Pancreas (tissue), 10 donors: ENCODE data around the gene PFDN4. TPM values are rescaled to one million over a fixed set of nuclear protein-coding genes. Genes with fewer than 3 reads are reported as not detected.

Source experiments
- ATAC-seq, 4 donors: fragments of 200-7000 bp; cut with Tn5 transposase; one replicate each; pipeline versions ENCODE4 v1.8.0 to v1.9.1; 2020; ENCODE audit warnings: mild to moderate bottlenecking in 4 of 4, moderate library complexity in 4 of 4
- DNase-seq, 6 donors: peaks; one replicate each; pipeline ENCODE4 v3.0.0-alpha.2; 2020
- FAIRE-seq: peaks from 2 replicates; lab custom pipeline; 2012; peaks lifted over from hg19 to GRCh38; lab: Jason Lieb, UNC
- H3K27ac ChIP-seq, 4 donors: fragments of 200-600 bp; sonication (generic); 1 replicate in 3 of 4; 2 replicates in 1 of 4; pipeline versions ENCODE4 v1.5.0 to v1.8.0; 2020
- H3K27me3 ChIP-seq, 4 donors: fragments of 200-600 bp; one replicate each; pipeline ENCODE4 v1.8.0; 2021
- H3K36me3 ChIP-seq, 3 donors: fragments of 200-600 bp; sonication (generic) in 1 of 3; one replicate each; pipeline versions ENCODE4 v1.5.0 to v1.8.0; 2020 to 2021
- H3K4me1 ChIP-seq, 3 donors: fragments of 200-600 bp; one replicate each; pipeline ENCODE4 v1.8.0; 2021
- H3K4me3 ChIP-seq, 4 donors: fragments of 200-600 bp; sonication (generic) in 2 of 4; one replicate each; pipeline versions ENCODE4 v1.5.0 to v1.8.0; 2020 to 2021
- H3K9me3 ChIP-seq, 4 donors: fragments of 200-600 bp; one replicate each; pipeline ENCODE4 v1.8.0; 2021
- CTCF ChIP-seq, 4 donors: fragments of 200-600 bp; sonication (generic) in 3 of 4; IDR thresholded peaks; one replicate each; pipeline versions ENCODE4 v1.5.0 to v1.8.0; 2021; ENCODE audit warnings: antibody characterized with exemption in 4 of 4
- WGBS, 2 donors: extraction: QIAGEN DNeasy Blood & Tissue Kit; methylation state at CpG; one replicate each; pipeline ENCODE4 v1.1.7; 2013; 5-methylcytosine and 5-hydroxymethylcytosine counted together
- intact Hi-C, 3 donors: fragments of 100-400 bp; cut with DNase I; formaldehyde crosslinking; loops; one replicate each; pipeline versions ENCODE4 v1.11.1 to v1.14.2; 2022
- polyA plus RNA-seq, 2 donors: library from polyadenylated mRNA; stranded (reverse); fragments of 200-250 nt; gene quantifications; one replicate each; pipeline ENCODE4 v1.2.3, GENCODE V29; 2013
- total RNA-seq, 6 donors: library from RNA; stranded (reverse); fragmentation: NEBNext Ultra II Directional in 4 of 6; extraction: Animal tissue kit (Norgen Biotek cat#: 25700) in 4 of 6; gene quantifications; one replicate each; pipeline versions ENCODE4 v1.2.1 to v1.2.4, GENCODE V29; 2021 to 2023
- donor health status: healthy with polysubstance abuse.
- donor health status: DM: no; HTN: no; CAD: no; lungs with moderate emphysema.
- donor health status: DM: no; HTN: no; CAD: no.
- donor health status: control.
- donor health status: control.
- donor health status: Bipolar disorder and iron deficiency.
- donor health status: DM: yes; HTN: yes; CAD: no.
- donor health status: DM: no; HTN: no; CAD: no.
- donor health status: DM: no; HTN: no; CAD: no.
- donor health status: DM: yes; HTN: yes; CAD: no.

The PFDN4 gene
- total and polyA plus RNA-seq, 8 donors: 7.7 to 32.9 (median 10.5) TPM

GRCh38 chr20:54227241-54227640, 19.4 kb downstream of the PFDN4 start:
- H3K4me1 ChIP-seq: peaks cover 0 to 4% (median 0%) of the 10 kb centered on the region in 3 donors

GRCh38 chr20:54227751-54228150, 19.9 kb downstream of the PFDN4 start:
- Histone ChIP-seq H3K9me3 (no peaks in the 10 kb centered on the region), H3K4me3 (no peak overlapping the region), H3K36me3 (no peaks in the 10 kb centered on the region), H3K27ac (no peak overlapping the region), H3K27me3 (no peaks in the 10 kb centered on the region), H3K4me1 (no peaks in the 10 kb centered on the region)
- no peak for FAIRE-seq
- intact Hi-C loops: no loop called here
- ATAC-seq: no peak
- no peak for TF ChIP-seq CTCF (IDR thresholded peaks at IDR 0.05)
- 78 to 91% methylated on average over 5 of the region's 5 CpGs for WGBS, 2 donors
- DNase-seq: no peak

More at GRCh38 chr20:54227241-54227640, 19.4 kb downstream of the PFDN4 start:
- FAIRE-seq: no peak
- H3K36me3 ChIP-seq: no peaks in the 10 kb centered on the region
- no peak overlapping the region for H3K4me3 ChIP-seq
- intact Hi-C loops: no loop called here
- H3K27ac ChIP-seq: no peak overlapping the region
- H3K27me3 ChIP-seq: no peaks in the 10 kb centered on the region
- TF ChIP-seq CTCF (IDR thresholded peaks at IDR 0.05): no peak
- no peaks in the 10 kb centered on the region for H3K9me3 ChIP-seq
- no peak for ATAC-seq
- no peak for DNase-seq

- H3K9me3 ChIP-seq: no peaks in the 10 kb centered on the region
- intact Hi-C loops: no loop called here
- no peaks in the 10 kb centered on the region for H3K4me1 ChIP-seq
- 55 to 60% methylated on average over 3 of the region's 3 CpGs for WGBS, 2 donors
- ATAC-seq: no peak
- H3K27me3 ChIP-seq: no peaks in the 10 kb centered on the region
- no peak for FAIRE-seq
- DNase-seq: no peak
- H3K36me3 ChIP-seq: no peaks in the 10 kb centered on the region
- H3K27ac ChIP-seq: no peak overlapping the region
- H3K4me3 ChIP-seq: no peak overlapping the region
- no peak for TF ChIP-seq CTCF (IDR thresholded peaks at IDR 0.05)
These were observed 21.0 kb downstream of the PFDN4 start for GRCh38 chr20:54228841-54229240.

DNA sequence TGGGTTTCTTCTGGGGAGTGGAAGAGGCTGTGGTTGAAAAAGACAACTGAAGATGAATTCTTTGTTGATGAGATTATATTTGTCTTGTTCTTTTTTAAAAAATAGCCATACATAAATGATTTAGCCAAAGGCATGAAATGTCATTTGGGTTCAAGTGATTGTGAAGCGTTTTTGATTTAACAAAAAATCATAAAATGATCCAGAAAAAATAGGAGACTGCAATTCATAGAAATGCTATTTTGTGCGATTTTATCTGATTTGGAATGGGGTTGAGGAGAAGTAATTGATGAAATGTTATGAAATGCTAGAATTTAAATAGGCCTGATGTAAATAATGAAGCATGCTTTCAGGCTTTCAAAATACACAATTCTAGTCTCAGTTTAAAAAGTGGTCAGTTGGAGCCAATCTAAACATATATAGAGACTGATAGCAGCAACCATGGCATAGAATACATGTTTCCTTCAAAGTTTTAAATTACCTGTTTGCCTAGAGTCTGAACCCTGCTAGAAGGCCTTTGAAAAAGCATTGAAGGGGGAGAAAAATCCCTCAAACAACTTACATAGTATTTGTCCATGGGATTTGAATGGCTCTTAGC, 21.8 kb downstream of the PFDN4 start:
- Histone ChIP-seq H3K36me3 (no peaks in the 10 kb centered on the region), H3K27me3 (no peaks in the 10 kb centered on the region), H3K4me1 (no peaks in the 10 kb centered on the region), H3K27ac (no peak overlapping the region), H3K4me3 (no peak overlapping the region), H3K9me3 (no peaks in the 10 kb centered on the region)
- 74 to 92% methylated on average over 2 of the region's 2 CpGs for WGBS, 2 donors
- no peak for TF ChIP-seq CTCF (IDR thresholded peaks at IDR 0.05)
- intact Hi-C loops: no loop called here
- DNase-seq (no peak), FAIRE-seq (no peak), ATAC-seq (no peak)

GRCh38 chr20:54231036-54231435, 23.1 kb downstream of the PFDN4 start:
- no peak overlapping the region for H3K4me3 ChIP-seq
- H3K9me3 ChIP-seq: no peaks in the 10 kb centered on the region
- FAIRE-seq (no peak), DNase-seq (no peak), ATAC-seq (no peak)
- 82 to 83% methylated on average over 3 of the region's 3 CpGs for WGBS, 2 donors
- intact Hi-C loops: no loop called here
- no peaks in the 10 kb centered on the region for H3K4me1 ChIP-seq
- H3K27me3 ChIP-seq: no peaks in the 10 kb centered on the region
- H3K27ac ChIP-seq: no peak overlapping the region
- no peaks in the 10 kb centered on the region for H3K36me3 ChIP-seq
- TF ChIP-seq CTCF (IDR thresholded peaks at IDR 0.05): no peak
